ENCODE results near the gene AFG3L2. TPM values are rescaled to one million over a fixed set of nuclear protein-coding genes. Genes with fewer than 3 reads are reported as not detected.

AFG3L2 gene
- total and polyA plus RNA-seq, 9 of the 15 experiments (the other 6 are each of a cell fraction or from before 2014, with no cell fraction given): 24.1 to 109 (median 84.0) TPM

DNA sequence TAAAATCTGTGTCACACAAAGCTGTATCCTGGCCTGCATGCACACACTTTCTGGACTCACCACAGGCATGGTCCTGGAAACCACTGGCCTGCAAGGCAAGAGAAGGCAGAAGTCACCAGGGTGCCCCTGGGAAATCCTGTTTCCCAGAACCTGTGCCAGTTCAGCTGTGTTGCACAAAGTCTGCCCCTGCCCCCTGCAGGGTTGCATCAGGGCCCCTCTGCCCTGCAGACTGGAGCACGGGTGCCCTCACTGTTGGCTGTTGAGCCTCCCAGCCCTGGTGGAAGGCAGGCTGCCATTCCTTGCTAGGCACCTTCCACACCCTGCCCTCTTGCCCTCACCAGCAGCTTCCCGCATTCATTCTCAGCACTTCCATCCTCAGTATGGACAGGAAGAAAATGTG lies 86.9 kb downstream of the AFG3L2 start (continued):
- TF ChIP-seq, protein P1, sequence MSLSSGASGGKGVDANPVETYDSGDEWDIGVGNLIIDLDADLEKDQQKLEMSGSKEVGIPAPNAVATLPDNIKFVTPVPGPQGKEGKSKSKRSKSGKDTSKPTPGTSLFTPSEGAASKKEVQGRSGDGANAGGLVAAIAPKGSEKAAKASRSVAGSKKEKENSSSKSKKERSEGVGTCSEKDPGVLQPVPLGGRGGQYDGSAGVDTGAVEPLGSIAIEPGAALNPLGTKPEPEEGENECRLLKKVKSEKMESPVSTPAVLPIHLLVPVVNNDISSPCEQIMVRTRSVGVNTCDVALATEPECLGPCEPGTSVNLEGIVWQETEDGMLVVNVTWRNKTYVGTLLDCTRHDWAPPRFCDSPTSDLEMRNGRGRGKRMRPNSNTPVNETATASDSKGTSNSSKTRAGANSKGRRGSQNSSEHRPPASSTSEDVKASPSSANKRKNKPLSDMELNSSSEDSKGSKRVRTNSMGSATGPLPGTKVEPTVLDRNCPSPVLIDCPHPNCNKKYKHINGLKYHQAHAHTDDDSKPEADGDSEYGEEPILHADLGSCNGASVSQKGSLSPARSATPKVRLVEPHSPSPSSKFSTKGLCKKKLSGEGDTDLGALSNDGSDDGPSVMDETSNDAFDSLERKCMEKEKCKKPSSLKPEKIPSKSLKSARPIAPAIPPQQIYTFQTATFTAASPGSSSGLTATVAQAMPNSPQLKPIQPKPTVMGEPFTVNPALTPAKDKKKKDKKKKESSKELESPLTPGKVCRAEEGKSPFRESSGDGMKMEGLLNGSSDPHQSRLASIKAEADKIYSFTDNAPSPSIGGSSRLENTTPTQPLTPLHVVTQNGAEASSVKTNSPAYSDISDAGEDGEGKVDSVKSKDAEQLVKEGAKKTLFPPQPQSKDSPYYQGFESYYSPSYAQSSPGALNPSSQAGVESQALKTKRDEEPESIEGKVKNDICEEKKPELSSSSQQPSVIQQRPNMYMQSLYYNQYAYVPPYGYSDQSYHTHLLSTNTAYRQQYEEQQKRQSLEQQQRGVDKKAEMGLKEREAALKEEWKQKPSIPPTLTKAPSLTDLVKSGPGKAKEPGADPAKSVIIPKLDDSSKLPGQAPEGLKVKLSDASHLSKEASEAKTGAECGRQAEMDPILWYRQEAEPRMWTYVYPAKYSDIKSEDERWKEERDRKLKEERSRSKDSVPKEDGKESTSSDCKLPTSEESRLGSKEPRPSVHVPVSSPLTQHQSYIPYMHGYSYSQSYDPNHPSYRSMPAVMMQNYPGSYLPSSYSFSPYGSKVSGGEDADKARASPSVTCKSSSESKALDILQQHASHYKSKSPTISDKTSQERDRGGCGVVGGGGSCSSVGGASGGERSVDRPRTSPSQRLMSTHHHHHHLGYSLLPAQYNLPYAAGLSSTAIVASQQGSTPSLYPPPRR (CRISPR knock-in tag; IDR thresholded peaks at IDR 0.05; ENCODE audit: borderline replicate concordance): no peak
- TF ChIP-seq SMC3 (conservative IDR thresholded peaks at IDR 0.05; ENCODE audit: insufficient read depth, low read depth, low read length): no peak
- no peak for TF ChIP-seq GTF2F1 (IDR thresholded peaks at IDR 0.05; ENCODE audit: low read depth, low read length)
- TF ChIP-seq, protein P2, sequence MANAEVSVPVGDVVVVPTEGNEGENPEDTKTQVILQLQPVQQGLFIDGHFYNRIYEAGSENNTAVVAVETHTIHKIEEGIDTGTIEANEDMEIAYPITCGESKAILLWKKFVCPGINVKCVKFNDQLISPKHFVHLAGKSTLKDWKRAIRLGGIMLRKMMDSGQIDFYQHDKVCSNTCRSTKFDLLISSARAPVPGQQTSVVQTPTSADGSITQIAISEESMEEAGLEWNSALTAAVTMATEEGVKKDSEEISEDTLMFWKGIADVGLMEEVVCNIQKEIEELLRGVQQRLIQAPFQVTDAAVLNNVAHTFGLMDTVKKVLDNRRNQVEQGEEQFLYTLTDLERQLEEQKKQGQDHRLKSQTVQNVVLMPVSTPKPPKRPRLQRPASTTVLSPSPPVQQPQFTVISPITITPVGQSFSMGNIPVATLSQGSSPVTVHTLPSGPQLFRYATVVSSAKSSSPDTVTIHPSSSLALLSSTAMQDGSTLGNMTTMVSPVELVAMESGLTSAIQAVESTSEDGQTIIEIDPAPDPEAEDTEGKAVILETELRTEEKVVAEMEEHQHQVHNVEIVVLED (CRISPR knock-in tag; IDR thresholded peaks at IDR 0.05): no peak
- TF ChIP-seq, protein P3, sequence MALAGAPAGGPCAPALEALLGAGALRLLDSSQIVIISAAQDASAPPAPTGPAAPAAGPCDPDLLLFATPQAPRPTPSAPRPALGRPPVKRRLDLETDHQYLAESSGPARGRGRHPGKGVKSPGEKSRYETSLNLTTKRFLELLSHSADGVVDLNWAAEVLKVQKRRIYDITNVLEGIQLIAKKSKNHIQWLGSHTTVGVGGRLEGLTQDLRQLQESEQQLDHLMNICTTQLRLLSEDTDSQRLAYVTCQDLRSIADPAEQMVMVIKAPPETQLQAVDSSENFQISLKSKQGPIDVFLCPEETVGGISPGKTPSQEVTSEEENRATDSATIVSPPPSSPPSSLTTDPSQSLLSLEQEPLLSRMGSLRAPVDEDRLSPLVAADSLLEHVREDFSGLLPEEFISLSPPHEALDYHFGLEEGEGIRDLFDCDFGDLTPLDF (CRISPR knock-in tag; IDR thresholded peaks at IDR 0.05): no peak
- TF ChIP-seq, protein P4, sequence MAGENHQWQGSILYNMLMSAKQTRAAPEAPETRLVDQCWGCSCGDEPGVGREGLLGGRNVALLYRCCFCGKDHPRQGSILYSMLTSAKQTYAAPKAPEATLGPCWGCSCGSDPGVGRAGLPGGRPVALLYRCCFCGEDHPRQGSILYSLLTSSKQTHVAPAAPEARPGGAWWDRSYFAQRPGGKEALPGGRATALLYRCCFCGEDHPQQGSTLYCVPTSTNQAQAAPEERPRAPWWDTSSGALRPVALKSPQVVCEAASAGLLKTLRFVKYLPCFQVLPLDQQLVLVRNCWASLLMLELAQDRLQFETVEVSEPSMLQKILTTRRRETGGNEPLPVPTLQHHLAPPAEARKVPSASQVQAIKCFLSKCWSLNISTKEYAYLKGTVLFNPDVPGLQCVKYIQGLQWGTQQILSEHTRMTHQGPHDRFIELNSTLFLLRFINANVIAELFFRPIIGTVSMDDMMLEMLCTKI (IDR thresholded peaks at IDR 0.05; ENCODE audit: partially characterized antibody): no peak
- no peak for TF ChIP-seq CBFB (CRISPR knock-in tag; IDR thresholded peaks at IDR 0.05)
